ENCODE results near the gene PLSCR4.

- no peak for TF ChIP-seq CTCF (conservative IDR thresholded peaks at IDR 0.05; ENCODE audit: low read length)
- TF ChIP-seq EZH2phosphoT487 (IDR thresholded peaks at IDR 0.05; ENCODE audit: borderline replicate concordance, low read depth, low read length) = no peak
Observed at GRCh38 chr3:146277953-146278631, 27.2 kb upstream of the PLSCR4 start.

Measured in OCI-LY7 (cell line).